PFSK-1 (cell line): ENCODE measurements around the gene NR6A1.

Experiments
- FOXP2 ChIP-seq: optimal IDR thresholded peaks from 2 replicates; pipeline ENCODE3; 2011; ENCODE audit warnings: borderline replicate concordance, control low read depth, inconsistent platforms; ENCODE audit not compliant: insufficient read depth; ENCODE audit errors: extremely low read length, extremely low read depth
- POLR2AphosphoS5 ChIP-seq: IDR thresholded peaks from 2 replicates; pipeline ENCODE4 v1.6.1; 2012; ENCODE audit warnings: low read depth, mild to moderate bottlenecking, control low read depth, low read length, moderate library complexity
- REST ChIP-seq, 2 experiments: IDR thresholded peaks; 2 replicates each; pipeline versions ENCODE4 v1.6.1 to v1.8.0; 2011 to 2012; ENCODE audit warnings: low read depth in 2 of 2, low read length in 2 of 2, control low read depth in 1 of 2, inconsistent platforms in 1 of 2, mild to moderate bottlenecking in 1 of 2, moderate library complexity in 1 of 2; ENCODE audit not compliant: insufficient read depth in 1 of 2
- SIN3A ChIP-seq: IDR thresholded peaks from 2 replicates; pipeline ENCODE4 v1.6.1; 2012; ENCODE audit warnings: mild to moderate bottlenecking, low read length, moderate library complexity, borderline replicate concordance; ENCODE audit not compliant: insufficient read depth
- TAF1 ChIP-seq: IDR thresholded peaks from 2 replicates; pipeline ENCODE4 v1.6.1; 2012; ENCODE audit warnings: low read length, control low read depth, borderline replicate concordance; ENCODE audit not compliant: insufficient read depth

- no peak for TF ChIP-seq REST (IDR thresholded peaks at IDR 0.05; ENCODE audit: insufficient read depth in 1 of 2, low read depth in 2 of 2, low read length in 2 of 2)
- TF ChIP-seq POLR2AphosphoS5 = no peak
- TF ChIP-seq SIN3A = no peak
- no peak for TF ChIP-seq TAF1
- no peak for TF ChIP-seq FOXP2
Observed at GRCh38 chr9:124544535-124544934, 226.6 kb downstream of the NR6A1 start.
